H1 (cell line): Measurements from ENCODE around the gene SPDYE6.

Experiments
- CBX5 ChIP-seq: fragments of 300-800, 300-1000 bp; sonication (generic); IDR thresholded peaks from 2 replicates; pipeline ENCODE4 v1.7.1; 2016; ENCODE audit warnings: antibody characterized with exemption, low read length, low read depth
- CREB1 ChIP-seq: IDR thresholded peaks from 2 replicates; pipeline ENCODE4 v1.6.1; 2012; ENCODE audit warnings: inconsistent platforms
- CTCF ChIP-seq, 3 experiments: IDR thresholded peaks; 1 replicate in 2 of 3; 2 replicates in 1 of 3; pipeline versions ENCODE4 v1.5.1 to v1.6.1; 2011; ENCODE audit warnings: low read length in 3 of 3, mild to moderate bottlenecking in 3 of 3, inconsistent platforms in 2 of 3, low read depth in 1 of 3, moderate library complexity in 1 of 3; ENCODE audit not compliant: insufficient read depth in 1 of 3; ENCODE audit errors: control extremely low read depth in 1 of 3
- EZH2 ChIP-seq: fragments of 200-600 bp; sonication (generic); IDR thresholded peaks from 2 replicates; pipeline ENCODE4 v1.7.1; 2012; ENCODE audit warnings: low read depth, mild to moderate bottlenecking, moderate library complexity, low read length, inconsistent platforms; ENCODE audit not compliant: severe bottlenecking
- MAX ChIP-seq: IDR thresholded peaks from 2 replicates; pipeline ENCODE4 v1.6.1; 2012; ENCODE audit warnings: inconsistent platforms
- NRF1 ChIP-seq: IDR thresholded peaks from 2 replicates; pipeline ENCODE4 v1.6.1; 2011; ENCODE audit warnings: mild to moderate bottlenecking, low read depth, low read length, improper control_type of control experiment
- POLR2A ChIP-seq, 2 experiments: IDR thresholded peaks; 1 replicate in 1 of 2; 2 replicates in 1 of 2; pipeline ENCODE4 v1.6.1; 2011; ENCODE audit warnings: low read depth in 2 of 2, low read length in 2 of 2, mild to moderate bottlenecking in 2 of 2; ENCODE audit errors: control extremely low read depth in 1 of 2
- POLR2AphosphoS5 ChIP-seq: IDR thresholded peaks from 2 replicates; pipeline ENCODE4 v1.6.1; 2011; ENCODE audit warnings: low read depth, low read length
- RBBP5 ChIP-seq: IDR thresholded peaks from 2 replicates; pipeline ENCODE4 v1.7.1; 2012; ENCODE audit warnings: low read depth, mild to moderate bottlenecking, inconsistent platforms, low read length, moderate library complexity, borderline replicate concordance
- TAF1 ChIP-seq: IDR thresholded peaks from 2 replicates; pipeline ENCODE4 v1.6.1; 2011; ENCODE audit warnings: mild to moderate bottlenecking, low read depth, low read length
- TBP ChIP-seq: IDR thresholded peaks from 2 replicates; pipeline ENCODE4 v1.6.1; 2011; ENCODE audit warnings: low read depth, low read length, improper control_type of control experiment
- TCF12 ChIP-seq: IDR thresholded peaks from 2 replicates; pipeline ENCODE4 v1.6.1; 2011; ENCODE audit warnings: low read depth, mild to moderate bottlenecking, low read length

- TF ChIP-seq CBX5 (no peak), POLR2A (IDR thresholded peaks at IDR 0.05; ENCODE audit: control extremely low read depth in 1 of 2, low read depth in 2 of 2, low read length in 2 of 2) (no peak), CTCF (IDR thresholded peaks at IDR 0.05; ENCODE audit: control extremely low read depth in 1 of 3, insufficient read depth in 1 of 3, low read depth in 1 of 3, low read length in 3 of 3) (no peak), TAF1 (no peak), EZH2 (no peak), CREB1 (no peak), MAX (no peak), TCF12 (no peak), TBP (no peak), NRF1 (no peak), RBBP5 (no peak), POLR2AphosphoS5 (no peak)
Measured at GRCh38 chr7:102319671-102320070, 36.6 kb downstream of the SPDYE6 start.
